GM12878 (cell line): ENCODE results near the gene MAGI1. TPM values are rescaled to one million over a fixed set of nuclear protein-coding genes. Genes with fewer than 3 reads are reported as not detected.

Source experiments
- ATAC-seq: fragments of 200-7000 bp; cut with Tn5 transposase; 3 replicates; pipeline ENCODE4 v1.9.1; 2020; ENCODE audit warnings: mild to moderate bottlenecking, moderate library complexity
- BruUV-seq: library from RNA; stranded (reverse); fragments of 400-500 nt; replicated peaks from 2 replicates; lab custom pipeline; 2021; lab: Mats Ljungman, UMichigan
- CTCF ChIA-PET: fragments of 300-600 bp; sonication (Branson Sonifier 250); formaldehyde crosslinking; extraction: SDS; loops from one replicate; lab custom pipeline; 2021; ENCODE audit warnings: inconsistent platforms; lab: Yijun Ruan, JAX
- POLR2A ChIA-PET: fragments of 350-600 bp; formaldehyde crosslinking; extraction: SDS; loops from one replicate; lab custom pipeline; 2021; ENCODE audit warnings: inconsistent platforms; lab: Charles Lee
- RAD21 ChIA-PET: fragments of 300-600 bp; sonication (Branson Sonifier 250); formaldehyde crosslinking; loops from one replicate; lab custom pipeline; 2023; ENCODE audit warnings: antibody characterized with exemption; ENCODE audit not compliant: unreplicated experiment; lab: Charles Lee
- SMC1A ChIA-PET: fragments of 300-600 bp; sonication (Branson Sonifier 250); formaldehyde crosslinking; loops from one replicate; lab custom pipeline; 2023; ENCODE audit not compliant: unreplicated experiment, uncharacterized antibody; lab: Charles Lee
- DNase-seq: peaks from one replicate; pipeline ENCODE4 v3.0.0-alpha.2; 2011; ENCODE audit warnings: low read depth, low spot score
- FAIRE-seq: peaks from 3 replicates; lab custom pipeline; 2011; peaks lifted over from hg19 to GRCh38; lab: Jason Lieb, UNC
- H2AFZ ChIP-seq: 2 replicates; pipeline ENCODE4 v1.6.0; 2011; ENCODE audit warnings: low read depth, low read length, control low read depth; ENCODE audit not compliant: control insufficient read depth
- H3K27ac ChIP-seq: 2 replicates; pipeline ENCODE4 v1.5.1; 2011; ENCODE audit warnings: control low read depth; ENCODE audit not compliant: control insufficient read depth, insufficient read depth
- H3K27me3 ChIP-seq, 2 experiments: replicated peaks in 1 of 2; 2 replicates each; pipeline versions ENCODE4 v1.6.0 to v1.6.1; 2011; ENCODE audit warnings: low read length in 1 of 2; ENCODE audit not compliant: control insufficient read depth in 2 of 2, insufficient read depth in 2 of 2
- H3K36me3 ChIP-seq, 2 experiments: 2 replicates each; pipeline ENCODE4 v1.5.1; 2011; ENCODE audit warnings: low read length in 1 of 2; ENCODE audit not compliant: control insufficient read depth in 2 of 2, insufficient read depth in 2 of 2
- H3K4me1 ChIP-seq: 2 replicates; pipeline ENCODE4 v1.6.1; 2011; ENCODE audit warnings: mild to moderate bottlenecking, low read length, moderate library complexity, mixed read lengths; ENCODE audit not compliant: control insufficient read depth, insufficient read depth
- H3K4me2 ChIP-seq: 2 replicates; pipeline ENCODE4 v1.6.0; 2011; ENCODE audit warnings: control low read depth; ENCODE audit not compliant: control insufficient read depth, insufficient read depth
- H3K4me3 ChIP-seq: fragments of 200-600 bp; sonication (generic); 2 replicates; pipeline ENCODE4 v1.5.1; 2016
- H3K79me2 ChIP-seq: 2 replicates; pipeline ENCODE4 v1.6.0; 2011; ENCODE audit warnings: low read length; ENCODE audit not compliant: control insufficient read depth, insufficient read depth
- H3K9ac ChIP-seq: 2 replicates; pipeline ENCODE4 v1.8.0; 2011; ENCODE audit warnings: low read length, control low read depth, mixed read lengths; ENCODE audit not compliant: control insufficient read depth, insufficient read depth
- H3K9me3 ChIP-seq: replicated peaks from 3 replicates; pipeline ENCODE4 v1.5.1; 2011; ENCODE audit warnings: mild to moderate bottlenecking, low read length; ENCODE audit not compliant: control insufficient read depth, insufficient read depth
- H4K20me1 ChIP-seq: 2 replicates; pipeline ENCODE4 v1.6.0; 2011; ENCODE audit not compliant: control insufficient read depth, insufficient read depth
- ATF3 ChIP-seq: IDR thresholded peaks from 2 replicates; pipeline ENCODE4 v1.6.1; 2011; ENCODE audit warnings: low read depth, mild to moderate bottlenecking, low read length, moderate library complexity, borderline replicate concordance; ENCODE audit errors: extremely low read depth
- HDAC2 ChIP-seq: fragments of 200-600 bp; sonication (generic); IDR thresholded peaks from 2 replicates; pipeline ENCODE4 v1.6.1; 2017
- HDGF ChIP-seq: fragments of 450-650 bp; IDR thresholded peaks from 2 replicates; pipeline ENCODE4 v1.6.1; 2016; ENCODE audit warnings: antibody characterized with exemption
- IKZF1 ChIP-seq: fragments of 450-650 bp; conservative IDR thresholded peaks from 2 replicates; pipeline ENCODE4 v1.6.1; 2017; ENCODE audit warnings: antibody characterized with exemption, mild to moderate bottlenecking
- MYC ChIP-seq: IDR thresholded peaks from 2 replicates; pipeline ENCODE4 v1.6.1; 2011; ENCODE audit warnings: mild to moderate bottlenecking, low read length, moderate library complexity, inconsistent platforms; ENCODE audit not compliant: insufficient read depth, insufficient replicate concordance, insufficient read length, severe bottlenecking
- SUPT20H ChIP-seq: IDR thresholded peaks from 2 replicates; pipeline ENCODE4 v1.6.1; 2011; ENCODE audit warnings: low read depth, mild to moderate bottlenecking, low read length, moderate library complexity, borderline replicate concordance; ENCODE audit not compliant: control insufficient read depth
- WGBS: methylation state at CpG from one replicate; pipeline ENCODE4 v1.1.6; 2016; ENCODE audit warnings: low lambda C conversion rate; ENCODE audit not compliant: insufficient replicate concordance, insufficient coverage; ENCODE audit errors: missing lambda C conversion rate; 5-methylcytosine and 5-hydroxymethylcytosine counted together
- in situ Hi-C: fragments of 300-500 bp; cut with MboI; formaldehyde crosslinking; loops from 9 replicates; pipeline ENCODE4 v1.14.3; 2018; ENCODE audit warnings: mixed read lengths
- intact Hi-C: fragments of 100-400 bp; cut with micrococcal nuclease; formaldehyde crosslinking; loops from one replicate; pipeline ENCODE4 v1.14.2; 2022; ENCODE audit not compliant: unreplicated experiment
- polyA plus RNA-seq, 11 experiments: library from polyadenylated mRNA; depleted of rRNA in 4 of 11; unstranded in 6 of 11; stranded (reverse) in 5 of 11; fragments of >200 nt; fragmentation: Nextera tagmentation in 4 of 11; fragmentation: Illumina TruSeq in 1 of 11; extraction: Ambion mirVana in 4 of 11; extraction: Trizol in 1 of 11; gene quantifications; 1 replicate in 1 of 11; 2 replicates in 10 of 11; pipeline versions ENCODE4 v1.2.1 to v1.2.3, GENCODE V29; 2011 to 2016; ENCODE audit warnings: inconsistent platforms in 2 of 11, missing spikeins in 2 of 11, low read depth in 1 of 11
- total RNA-seq, 4 experiments: library from RNA; depleted of rRNA in 3 of 4; stranded (reverse); fragments of >200 nt in 3 of 4; fragmentation: Illumina TruSeq in 1 of 4; extraction: Trizol in 1 of 4; gene quantifications; 2 replicates each; pipeline versions ENCODE4 v1.2.1 to v1.2.3, GENCODE V29; 2013 to 2021
- TF ChIP-seq, protein P1 (sequence below): fragments of 450-650 bp; conservative IDR thresholded peaks from 2 replicates; pipeline ENCODE4 v1.6.1; 2017; ENCODE audit warnings: mild to moderate bottlenecking, moderate library complexity
- TF ChIP-seq, protein P2 (sequence below): fragments of 450-650 bp; IDR thresholded peaks from 2 replicates; pipeline ENCODE4 v1.6.1; 2018; ENCODE audit warnings: mild to moderate bottlenecking, low read depth, moderate library complexity; ENCODE audit not compliant: partially characterized antibody
- TF ChIP-seq, protein P3 (sequence below): IDR thresholded peaks from 2 replicates; pipeline ENCODE4 v1.6.1; 2011; ENCODE audit warnings: mild to moderate bottlenecking, low read depth, low read length, moderate library complexity; ENCODE audit not compliant: insufficient replicate concordance

Gene MAGI1
- total and polyA plus RNA-seq, 10 of the 15 experiments (the other 5 are each of a cell fraction or from before 2014, with no cell fraction given) = 0.02 to 3.3 (median 0.29) TPM; not detected in 1

- TF ChIP-seq, protein P1, sequence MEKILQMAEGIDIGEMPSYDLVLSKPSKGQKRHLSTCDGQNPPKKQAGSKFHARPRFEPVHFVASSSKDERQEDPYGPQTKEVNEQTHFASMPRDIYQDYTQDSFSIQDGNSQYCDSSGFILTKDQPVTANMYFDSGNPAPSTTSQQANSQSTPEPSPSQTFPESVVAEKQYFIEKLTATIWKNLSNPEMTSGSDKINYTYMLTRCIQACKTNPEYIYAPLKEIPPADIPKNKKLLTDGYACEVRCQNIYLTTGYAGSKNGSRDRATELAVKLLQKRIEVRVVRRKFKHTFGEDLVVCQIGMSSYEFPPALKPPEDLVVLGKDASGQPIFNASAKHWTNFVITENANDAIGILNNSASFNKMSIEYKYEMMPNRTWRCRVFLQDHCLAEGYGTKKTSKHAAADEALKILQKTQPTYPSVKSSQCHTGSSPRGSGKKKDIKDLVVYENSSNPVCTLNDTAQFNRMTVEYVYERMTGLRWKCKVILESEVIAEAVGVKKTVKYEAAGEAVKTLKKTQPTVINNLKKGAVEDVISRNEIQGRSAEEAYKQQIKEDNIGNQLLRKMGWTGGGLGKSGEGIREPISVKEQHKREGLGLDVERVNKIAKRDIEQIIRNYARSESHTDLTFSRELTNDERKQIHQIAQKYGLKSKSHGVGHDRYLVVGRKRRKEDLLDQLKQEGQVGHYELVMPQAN = no peak
- TF ChIP-seq HDGF = no peak
- TF ChIP-seq, all 136 proteins: peak for 0
Observed at GRCh38 chr3:66055289-66055688, 16.6 kb upstream of the MAGI1 start (continued).

GRCh38 chr3:66053550-66054094, 14.9 kb upstream of the MAGI1 start:
- no peak for ATAC-seq
- DNase-seq = no peak
- ChIA-PET RAD21 (no interaction called here), CTCF (no interaction called here), SMC1A (no interaction called here), POLR2A (no interaction called here)
- Histone ChIP-seq H3K27ac (no peak overlapping the region), H3K27me3 (no peaks in the 10 kb centered on the region; a peak in 1 of 4 replicates), H3K79me2 (no peaks in the 10 kb centered on the region), H2AFZ (no peak overlapping the region), H3K36me3 (no peaks in the 10 kb centered on the region), H4K20me1 (no peaks in the 10 kb centered on the region), H3K9me3 (no peaks in the 10 kb centered on the region), H3K9ac (no peak overlapping the region), H3K4me2 (no peak overlapping the region), H3K4me1 (no peaks in the 10 kb centered on the region), H3K4me3 (no peak overlapping the region)
- TF ChIP-seq SUPT20H = no peak
- TF ChIP-seq ATF3 = no peak
- TF ChIP-seq, protein P2, sequence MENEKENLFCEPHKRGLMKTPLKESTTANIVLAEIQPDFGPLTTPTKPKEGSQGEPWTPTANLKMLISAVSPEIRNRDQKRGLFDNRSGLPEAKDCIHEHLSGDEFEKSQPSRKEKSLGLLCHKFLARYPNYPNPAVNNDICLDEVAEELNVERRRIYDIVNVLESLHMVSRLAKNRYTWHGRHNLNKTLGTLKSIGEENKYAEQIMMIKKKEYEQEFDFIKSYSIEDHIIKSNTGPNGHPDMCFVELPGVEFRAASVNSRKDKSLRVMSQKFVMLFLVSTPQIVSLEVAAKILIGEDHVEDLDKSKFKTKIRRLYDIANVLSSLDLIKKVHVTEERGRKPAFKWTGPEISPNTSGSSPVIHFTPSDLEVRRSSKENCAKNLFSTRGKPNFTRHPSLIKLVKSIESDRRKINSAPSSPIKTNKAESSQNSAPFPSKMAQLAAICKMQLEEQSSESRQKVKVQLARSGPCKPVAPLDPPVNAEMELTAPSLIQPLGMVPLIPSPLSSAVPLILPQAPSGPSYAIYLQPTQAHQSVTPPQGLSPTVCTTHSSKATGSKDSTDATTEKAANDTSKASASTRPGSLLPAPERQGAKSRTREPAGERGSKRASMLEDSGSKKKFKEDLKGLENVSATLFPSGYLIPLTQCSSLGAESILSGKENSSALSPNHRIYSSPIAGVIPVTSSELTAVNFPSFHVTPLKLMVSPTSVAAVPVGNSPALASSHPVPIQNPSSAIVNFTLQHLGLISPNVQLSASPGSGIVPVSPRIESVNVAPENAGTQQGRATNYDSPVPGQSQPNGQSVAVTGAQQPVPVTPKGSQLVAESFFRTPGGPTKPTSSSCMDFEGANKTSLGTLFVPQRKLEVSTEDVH = no peak
- no peak for TF ChIP-seq MYC
- TF ChIP-seq IKZF1 = no peak
- no peak for TF ChIP-seq HDAC2
- TF ChIP-seq, protein P3, sequence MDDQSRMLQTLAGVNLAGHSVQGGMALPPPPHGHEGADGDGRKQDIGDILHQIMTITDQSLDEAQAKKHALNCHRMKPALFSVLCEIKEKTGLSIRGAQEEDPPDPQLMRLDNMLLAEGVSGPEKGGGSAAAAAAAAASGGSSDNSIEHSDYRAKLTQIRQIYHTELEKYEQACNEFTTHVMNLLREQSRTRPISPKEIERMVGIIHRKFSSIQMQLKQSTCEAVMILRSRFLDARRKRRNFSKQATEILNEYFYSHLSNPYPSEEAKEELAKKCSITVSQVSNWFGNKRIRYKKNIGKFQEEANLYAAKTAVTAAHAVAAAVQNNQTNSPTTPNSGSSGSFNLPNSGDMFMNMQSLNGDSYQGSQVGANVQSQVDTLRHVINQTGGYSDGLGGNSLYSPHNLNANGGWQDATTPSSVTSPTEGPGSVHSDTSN = no peak
- FAIRE-seq = no peak
- BruUV-seq = no TSS peak
- in situ Hi-C loops (no loop called here), intact Hi-C loops (no loop called here)
- 18% methylated on average over 7 of the region's 7 CpGs for WGBS
